NCI-H2171 (cell line): ENCODE results near the gene OXA1L.
"Not testable (repeated sequence)": the region's sequence is repeated elsewhere in the genome, so short reads cannot be mapped to it uniquely, and the experiment has no call there.

Experiments used
- DNase-seq: peaks from one replicate; lab custom pipeline; 2025; lab: John Stamatoyannopoulos, UW

OXA1L gene

DNA sequence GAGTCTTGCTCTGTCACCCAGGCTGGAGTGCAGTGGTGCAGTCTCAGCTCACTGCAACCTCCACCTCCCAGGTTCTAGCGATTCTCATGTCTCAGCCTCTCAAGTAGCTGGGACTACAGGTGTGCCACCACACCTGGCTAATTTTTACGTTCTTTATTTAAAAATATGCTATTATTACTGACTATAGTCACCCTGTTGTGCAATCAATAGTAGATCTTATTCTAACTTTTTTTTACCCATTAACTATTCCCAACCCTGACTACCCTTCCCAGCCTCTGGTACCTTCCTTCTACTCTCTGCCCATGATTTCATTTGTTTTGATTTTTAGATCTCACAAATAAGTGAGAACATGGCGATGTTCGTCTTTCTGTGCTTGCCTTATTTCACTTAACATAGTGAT lies 2.5 kb downstream of the OXA1L start:
- no peak for DNase-seq

GRCh38 chr14:22769369-22769768 lies 2.9 kb downstream of the OXA1L start:
- no peak for DNase-seq

GRCh38 chr14:22770481-22771187 lies 4.1 kb downstream of the OXA1L start:
- no peak for DNase-seq

DNA sequence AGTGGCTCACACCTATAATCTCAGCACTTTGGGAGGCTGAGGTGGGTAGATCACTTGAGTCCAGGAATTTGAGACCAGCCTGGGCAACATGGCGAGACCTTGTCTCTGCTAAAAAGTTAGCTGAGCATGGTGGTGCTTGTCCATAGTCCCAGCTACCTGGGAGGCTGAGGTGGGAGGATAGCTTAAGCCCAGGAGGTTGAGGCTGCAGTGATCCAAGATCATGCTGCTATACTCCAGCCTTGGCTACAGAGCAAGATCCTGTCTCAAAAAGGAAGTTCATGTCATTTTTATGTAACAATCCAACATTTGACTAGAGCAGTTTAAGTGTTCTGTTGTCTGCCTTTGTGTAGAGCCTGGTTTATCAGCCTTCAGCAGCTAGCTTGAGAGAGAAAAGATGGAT lies 6.2 kb downstream of the OXA1L start:
- DNase-seq: no peak

- no peak for DNase-seq
Measured at GRCh38 chr14:22773162-22774010, 6.9 kb downstream of the OXA1L start.

- no peak for DNase-seq
Measured at GRCh38 chr14:22774011-22774706, 7.7 kb downstream of the OXA1L start.

- DNase-seq: no peak
Measured at GRCh38 chr14:22776215-22776614, 9.7 kb downstream of the OXA1L start.

DNA sequence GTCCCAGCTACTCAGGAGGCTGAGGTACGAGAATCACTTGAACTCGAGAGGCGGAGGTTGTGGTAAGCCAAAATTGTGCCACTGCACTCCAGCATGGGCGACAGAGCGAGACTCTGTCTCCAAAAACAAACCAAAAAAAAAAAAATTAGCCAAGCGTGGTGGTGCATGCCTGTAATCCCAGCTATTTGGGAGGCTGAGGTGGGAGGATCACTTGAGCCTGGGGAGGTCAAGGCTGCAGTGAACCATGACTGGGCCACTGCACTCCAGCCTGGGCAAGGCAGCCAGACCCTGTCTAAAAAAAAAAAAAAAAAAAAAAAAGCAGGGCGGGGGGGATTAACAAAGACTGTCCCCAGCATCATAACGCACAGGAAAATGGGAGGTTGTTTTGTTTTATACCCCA lies 10.4 kb downstream of the OXA1L start:
- DNase-seq: not testable (repeated sequence)

- DNase-seq: no peak
Measured at GRCh38 chr14:22778084-22778483, 11.6 kb downstream of the OXA1L start.

GRCh38 chr14:22780105-22780679 lies 13.7 kb downstream of the OXA1L start:
- no peak for DNase-seq

DNA sequence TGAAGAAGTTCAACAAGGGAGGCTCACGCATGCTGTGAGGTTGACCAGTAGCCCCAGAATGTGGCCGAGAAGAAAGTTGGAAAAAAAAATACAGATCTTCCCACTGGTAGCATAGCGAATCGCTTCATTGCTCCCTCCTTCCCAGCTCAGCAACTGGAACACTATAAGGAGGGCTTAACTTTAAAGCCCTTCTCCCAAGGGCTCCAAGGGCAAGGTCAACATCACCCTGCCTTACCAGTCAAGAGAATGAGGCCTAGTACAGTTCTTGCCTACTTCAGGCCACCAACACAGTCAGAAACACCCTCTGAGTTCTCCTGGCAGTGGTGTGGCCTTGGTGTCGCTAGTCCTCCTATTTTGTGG lies 14.4 kb downstream of the OXA1L start:
- no peak for DNase-seq

- DNase-seq: no peak
Measured at GRCh38 chr14:22781301-22781991, 15.0 kb downstream of the OXA1L start.

DNA sequence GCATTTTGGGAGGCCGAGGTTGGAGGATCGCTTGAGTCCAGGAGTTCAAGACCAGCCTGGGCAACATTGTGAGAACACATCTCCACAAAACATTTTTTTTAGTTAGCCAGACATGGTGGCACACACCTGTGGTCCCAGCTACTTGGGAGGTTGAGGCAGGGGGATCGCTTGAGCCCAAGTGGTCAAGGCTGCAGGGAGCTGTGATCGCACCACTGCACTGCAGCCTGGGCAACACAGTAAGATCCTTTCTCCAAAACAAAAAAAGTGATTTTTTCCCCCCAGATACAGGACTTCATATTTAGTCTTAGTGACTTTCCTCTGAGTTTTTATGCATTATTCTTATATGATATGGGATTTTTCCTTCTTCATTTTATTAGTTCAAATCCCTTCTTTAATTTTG lies 20.2 kb downstream of the OXA1L start:
- no peak for DNase-seq

DNA sequence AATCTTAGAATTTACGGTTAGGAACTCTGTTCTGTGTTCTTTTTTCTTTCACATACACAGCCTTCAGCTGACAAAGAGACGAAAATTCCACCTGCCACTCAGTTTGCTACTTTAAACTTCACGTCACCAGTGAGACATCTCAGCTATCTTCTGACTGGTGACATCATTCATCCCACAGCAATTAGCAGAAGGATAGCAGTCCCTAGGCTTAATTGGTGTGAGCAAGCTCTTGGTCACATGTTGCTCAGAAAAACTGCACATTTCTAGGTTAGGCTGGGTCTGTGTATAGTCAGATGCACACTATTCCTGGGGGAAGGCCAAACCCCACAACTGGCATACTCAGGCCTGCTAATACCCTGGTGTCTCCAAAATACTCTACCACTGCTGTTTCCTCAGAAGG lies 24.8 kb downstream of the OXA1L start:
- no peak for DNase-seq

DNA sequence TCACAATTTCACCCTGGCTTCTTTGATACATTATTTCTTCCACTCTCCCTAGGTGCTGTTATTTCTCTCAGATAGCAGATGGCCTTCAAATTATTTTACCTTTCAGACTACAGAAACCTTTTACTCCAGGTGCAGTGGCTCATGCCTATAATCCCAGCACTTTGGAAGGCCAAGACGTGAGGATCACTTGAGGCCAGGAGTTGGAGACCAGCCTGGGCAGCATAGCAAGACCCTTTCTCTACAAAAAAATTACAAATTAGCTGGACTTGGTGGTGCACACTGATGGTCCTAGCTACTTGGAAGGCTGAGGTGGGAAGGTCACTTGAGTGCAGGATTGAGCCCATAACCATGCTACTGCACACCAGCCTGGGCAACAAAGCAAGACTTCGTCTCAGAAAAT lies 25.7 kb downstream of the OXA1L start:
- DNase-seq: no peak

- not testable (repeated sequence) for DNase-seq
Measured at GRCh38 chr14:22793550-22793949, 27.1 kb downstream of the OXA1L start.

- no peak for DNase-seq
Measured at GRCh38 chr14:22793976-22794375, 27.5 kb downstream of the OXA1L start.

DNA sequence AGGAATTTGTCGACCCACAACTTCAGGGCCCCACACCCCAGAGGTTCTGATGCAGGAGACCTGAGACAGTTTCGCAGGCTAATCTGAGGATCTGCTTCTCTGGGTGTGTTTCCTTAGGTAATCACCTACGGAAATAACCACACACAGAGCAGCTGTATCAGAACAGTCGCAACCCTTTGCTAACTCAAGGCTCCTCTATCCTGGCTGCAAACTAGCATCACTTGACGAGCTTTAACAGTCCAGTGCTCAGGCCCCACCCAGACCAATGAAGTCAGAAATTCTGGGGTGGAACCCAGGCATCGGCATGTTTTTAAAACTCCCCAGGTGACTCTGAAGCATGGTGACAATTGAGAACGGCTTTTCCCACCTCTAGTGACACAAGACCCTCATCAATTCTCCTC lies 28.1 kb downstream of the OXA1L start:
- DNase-seq: no peak

DNA sequence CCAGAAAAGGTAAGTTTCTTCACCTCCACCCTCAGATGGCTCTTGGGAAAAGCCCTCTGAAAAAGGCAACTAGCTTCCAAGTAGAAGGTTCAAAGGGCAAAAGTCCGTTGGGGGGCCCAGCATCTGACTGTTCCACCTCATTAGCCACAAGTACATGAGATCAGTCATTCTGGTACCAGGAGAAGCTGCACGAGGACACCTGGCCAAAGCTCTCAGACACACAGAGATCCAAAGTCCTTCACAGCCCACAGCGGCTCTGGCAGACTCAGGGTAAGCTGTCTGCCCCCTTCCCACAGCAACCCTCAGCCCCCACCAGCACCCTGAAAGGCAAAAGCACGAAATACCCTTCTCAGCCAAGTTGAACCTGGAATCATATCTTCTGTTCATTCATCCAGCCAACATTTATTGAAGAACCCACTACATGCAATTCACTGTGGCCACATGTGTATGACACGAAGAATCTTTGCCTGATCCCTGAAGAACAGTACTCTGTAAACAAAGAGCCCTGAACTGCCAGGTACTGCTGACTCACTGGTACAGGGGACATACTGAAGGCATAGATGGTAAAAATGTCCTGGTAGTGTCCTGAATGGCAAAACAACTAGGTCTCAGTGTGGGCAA lies 29.7 kb downstream of the OXA1L start:
- no peak for DNase-seq

GRCh38 chr14:22797017-22797917 lies 30.8 kb downstream of the OXA1L start:
- no peak for DNase-seq
